ENCODE data around the gene MYH6.
"Not testable (repeated sequence)": the region's sequence is repeated elsewhere in the genome, so short reads cannot be mapped to it uniquely, and the experiment has no call there.

Gene MYH6

DNA sequence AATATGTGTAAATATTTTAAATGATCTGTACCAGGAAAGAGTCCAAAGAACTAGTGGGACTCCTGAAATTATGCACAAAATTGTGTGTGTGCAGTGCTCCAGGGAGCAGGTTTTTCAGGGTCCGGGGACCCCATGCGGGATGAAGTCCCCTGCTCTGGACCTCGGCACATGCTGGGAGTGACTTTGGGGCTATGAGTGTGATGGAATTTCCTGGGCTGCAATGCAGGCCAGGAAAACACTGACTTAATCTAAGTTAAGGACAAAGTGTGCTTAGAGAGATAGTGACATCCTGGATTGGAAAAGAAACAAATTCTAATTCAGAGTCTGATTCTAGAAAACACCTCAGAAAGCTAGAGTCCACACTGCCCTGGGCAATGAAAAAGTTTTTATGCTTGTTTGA is 6.2 kb upstream of the MYH6 start:
- DNase-seq (ENCODE audit: low spot score): no peak

DNA sequence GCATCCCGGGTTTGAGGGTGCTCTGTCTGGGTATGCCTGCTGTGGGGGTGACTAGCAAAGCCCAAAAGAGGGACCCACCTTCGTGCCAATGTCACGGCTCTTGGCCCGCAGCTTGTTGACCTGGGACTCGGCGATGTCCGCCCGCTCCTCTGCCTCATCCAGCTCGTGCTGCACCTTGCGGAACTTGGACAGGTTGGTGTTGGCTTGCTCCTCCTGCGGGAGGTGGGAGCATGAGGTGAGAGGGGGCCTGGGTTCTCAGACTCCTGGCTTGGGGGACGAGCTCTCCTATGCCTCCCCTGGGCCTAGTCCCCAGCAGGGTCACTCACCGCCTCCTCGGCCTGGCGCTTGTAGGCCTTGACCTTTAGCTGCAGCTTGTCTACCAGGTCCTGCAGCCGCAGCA is 5.6 kb upstream of the MYH6 start:
- no peak for DNase-seq (ENCODE audit: low spot score)

DNA sequence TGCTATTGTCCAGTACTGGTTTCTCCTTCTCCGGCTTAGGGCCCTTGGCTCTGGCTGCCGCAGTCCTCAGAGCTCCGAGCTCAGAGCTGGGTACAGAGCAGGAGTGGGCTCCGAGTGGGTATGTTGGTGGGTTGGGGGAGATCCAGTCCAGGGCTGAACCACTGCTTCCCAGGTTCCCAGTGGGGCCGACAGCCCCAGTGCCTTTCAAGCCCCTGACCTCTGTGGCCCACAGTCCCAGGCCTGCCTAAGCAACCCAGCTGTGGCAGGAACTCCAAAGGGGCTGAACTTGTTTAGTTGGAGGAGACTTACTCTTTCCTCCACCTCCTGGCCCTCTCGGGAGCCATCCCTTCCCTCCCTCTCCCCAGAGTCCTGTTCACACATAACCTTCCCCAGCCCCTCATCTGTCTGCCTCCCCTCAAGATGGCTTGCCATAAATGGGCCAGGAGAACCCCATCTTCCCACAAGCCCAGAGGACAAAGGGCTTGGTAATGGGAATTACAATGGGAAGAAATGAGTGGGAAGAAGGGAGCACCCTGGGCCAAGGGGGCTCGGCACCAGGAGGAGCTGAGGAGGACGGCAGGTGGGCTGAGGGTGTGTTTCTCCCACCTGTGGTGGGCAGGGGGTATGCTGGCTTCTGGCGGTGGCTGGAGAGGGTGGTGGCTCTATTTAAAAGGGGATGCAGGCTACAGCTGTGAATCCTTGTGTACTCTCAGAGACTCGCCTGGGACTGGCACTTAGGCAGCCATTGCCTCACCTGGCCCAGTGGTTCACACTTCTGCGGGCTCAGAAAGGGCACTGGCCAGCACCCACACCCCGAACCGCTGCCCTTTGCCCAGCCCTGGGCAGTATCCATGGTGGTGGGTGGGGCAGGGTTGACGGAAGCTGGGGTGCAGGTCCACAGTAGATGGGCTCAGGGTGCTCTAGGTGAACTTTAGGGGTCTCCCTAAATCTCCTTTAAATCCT is 3.8 kb upstream of the MYH6 start:
- no peak for DNase-seq (ENCODE audit: low spot score)

DNA sequence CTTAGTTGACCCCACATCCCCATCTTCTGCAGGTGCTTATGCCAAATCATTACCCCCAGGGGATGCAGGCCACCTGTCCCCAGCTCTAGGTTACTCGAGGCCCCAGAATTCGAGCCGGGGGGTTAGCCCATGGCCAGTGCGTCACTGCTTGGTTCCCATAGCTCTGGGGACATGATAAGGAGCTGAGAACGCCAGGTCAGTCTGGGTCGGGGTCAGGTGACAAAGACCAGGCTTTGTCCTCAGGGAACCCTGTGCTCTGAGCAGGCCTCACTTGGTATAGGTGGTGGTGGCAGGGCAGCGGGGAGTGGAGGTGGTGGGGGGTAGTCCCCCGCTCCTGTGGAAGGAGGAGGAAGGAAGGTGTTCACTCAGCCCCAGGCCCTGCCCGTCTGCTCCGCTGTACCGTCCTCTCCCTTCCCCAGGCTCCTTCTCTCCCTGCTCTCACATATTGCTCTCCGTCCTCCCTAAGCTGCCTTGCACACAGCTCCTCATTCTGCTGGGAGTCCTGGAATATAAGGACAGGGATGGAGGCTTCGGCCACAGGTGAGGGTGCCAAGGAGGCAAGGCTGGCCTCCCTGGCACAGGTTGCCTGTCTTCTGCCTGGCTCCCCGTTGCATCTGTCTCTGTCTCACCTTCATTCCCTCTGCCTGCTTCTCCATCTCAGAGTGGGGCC is 2.0 kb upstream of the MYH6 start:
- no peak for DNase-seq (ENCODE audit: low spot score)

GRCh38 chr14:23409475-23409874 is 1.4 kb upstream of the MYH6 start:
- DNase-seq (ENCODE audit: low spot score): no peak

DNA sequence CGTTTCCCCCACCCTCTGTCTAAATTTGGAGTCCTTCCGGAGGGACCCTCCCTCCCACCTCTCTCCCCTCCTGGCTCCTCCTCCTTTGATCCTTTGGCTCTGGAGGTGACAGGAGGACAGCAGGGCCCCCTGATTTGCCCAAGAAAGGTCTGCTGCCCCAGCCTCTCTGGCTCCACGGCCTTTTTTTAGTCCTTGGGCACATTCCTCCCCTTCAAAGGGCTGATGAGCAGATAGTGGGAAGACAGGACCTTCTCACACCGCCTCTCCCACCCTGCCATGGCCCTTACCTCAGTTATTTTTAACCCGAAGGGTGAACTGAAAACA is 196 bp upstream of the MYH6 start:
- no peak for DNase-seq (ENCODE audit: low spot score)

GRCh38 chr14:23406725-23407355 is 1.2 kb downstream of the MYH6 start:
- DNase-seq (ENCODE audit: low spot score): no peak

- DNase-seq (ENCODE audit: low spot score): peak; percentile 7
Observed at GRCh38 chr14:23406244-23406643, 1.8 kb downstream of the MYH6 start.

DNA sequence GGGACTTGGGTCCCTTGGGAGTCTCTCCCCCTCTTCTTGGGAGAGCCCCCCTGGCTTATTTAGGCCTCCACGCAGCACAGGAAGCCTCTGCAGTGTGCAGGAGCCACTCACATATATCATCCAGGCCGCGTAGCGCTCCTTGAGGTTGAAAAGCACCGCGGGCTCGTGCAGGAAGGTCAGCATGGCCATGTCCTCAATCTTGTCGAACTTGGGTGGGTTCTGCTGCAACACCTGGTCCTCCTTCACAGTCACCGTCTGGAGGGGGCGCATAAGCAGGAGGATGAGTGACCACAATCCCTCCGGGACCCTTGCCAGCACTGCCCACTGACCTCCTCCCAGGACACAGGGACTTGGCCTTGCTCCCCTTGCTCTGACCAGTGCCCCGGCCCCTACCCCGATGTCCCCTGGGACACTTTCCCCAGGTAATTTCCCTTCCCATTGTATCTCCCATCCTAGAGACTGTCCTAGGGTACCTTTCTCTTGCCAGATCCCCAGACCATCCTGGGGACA is 2.5 kb downstream of the MYH6 start:
- DNase-seq (ENCODE audit: low spot score): no peak

- DNase-seq (ENCODE audit: low spot score): no peak
Observed at GRCh38 chr14:23405096-23405495, 3.0 kb downstream of the MYH6 start.

- DNase-seq (ENCODE audit: low spot score): no peak
Observed at GRCh38 chr14:23404331-23404900, 3.7 kb downstream of the MYH6 start.

- no peak for DNase-seq (ENCODE audit: low spot score)
Observed at GRCh38 chr14:23403908-23404307, 4.2 kb downstream of the MYH6 start.

GRCh38 chr14:23403139-23403438 is 5.0 kb downstream of the MYH6 start:
- DNase-seq (ENCODE audit: low spot score): no peak

DNA sequence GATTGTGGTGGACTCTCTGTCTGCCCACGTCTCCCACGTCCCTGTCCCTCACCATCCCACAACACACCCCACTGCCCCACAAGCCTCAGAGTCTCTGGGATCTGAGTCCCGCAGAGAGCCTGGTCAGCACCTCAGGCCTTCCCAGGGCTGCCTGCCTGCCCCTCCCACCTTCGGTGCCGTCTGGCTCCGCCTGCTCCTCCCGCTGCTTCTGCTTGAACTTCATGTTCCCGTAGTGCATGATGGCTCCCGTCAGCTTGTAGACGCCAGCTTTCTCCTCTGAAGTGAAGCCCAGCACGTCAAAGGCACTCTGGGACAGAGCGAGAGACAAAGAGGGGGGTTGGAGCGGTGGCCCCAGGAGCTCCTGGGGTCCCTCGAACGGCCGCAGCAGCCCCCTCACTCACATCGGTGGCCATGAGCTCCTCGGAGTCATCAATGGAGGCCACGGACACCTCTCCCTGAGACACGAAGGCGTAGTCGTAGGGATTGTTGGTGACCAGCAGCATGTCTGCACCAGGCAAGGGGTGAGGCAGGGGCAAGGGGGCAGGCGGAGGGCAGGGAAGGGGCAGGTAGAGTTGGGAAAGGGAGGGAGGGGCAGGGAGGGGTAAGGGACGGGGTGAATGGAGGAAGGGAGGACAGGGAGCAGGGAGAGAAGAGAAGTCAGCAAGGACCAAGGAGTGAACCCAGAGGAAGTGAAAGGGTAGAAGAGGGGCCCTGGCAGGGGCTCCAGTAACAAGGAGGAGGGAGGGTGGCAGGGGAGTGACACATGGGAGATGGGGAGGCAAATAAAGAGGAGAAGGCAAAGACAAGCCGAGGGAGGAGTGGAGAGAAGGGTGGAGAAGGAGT is 5.6 kb downstream of the MYH6 start:
- DNase-seq (ENCODE audit: low spot score): no peak

GRCh38 chr14:23401291-23401690 is 6.8 kb downstream of the MYH6 start:
- no peak for DNase-seq (ENCODE audit: low spot score)

GRCh38 chr14:23400496-23401149 is 7.5 kb downstream of the MYH6 start:
- not testable (repeated sequence) for DNase-seq (ENCODE audit: low spot score)

GRCh38 chr14:23399591-23399990 is 8.5 kb downstream of the MYH6 start:
- DNase-seq (ENCODE audit: low spot score): no peak

DNA sequence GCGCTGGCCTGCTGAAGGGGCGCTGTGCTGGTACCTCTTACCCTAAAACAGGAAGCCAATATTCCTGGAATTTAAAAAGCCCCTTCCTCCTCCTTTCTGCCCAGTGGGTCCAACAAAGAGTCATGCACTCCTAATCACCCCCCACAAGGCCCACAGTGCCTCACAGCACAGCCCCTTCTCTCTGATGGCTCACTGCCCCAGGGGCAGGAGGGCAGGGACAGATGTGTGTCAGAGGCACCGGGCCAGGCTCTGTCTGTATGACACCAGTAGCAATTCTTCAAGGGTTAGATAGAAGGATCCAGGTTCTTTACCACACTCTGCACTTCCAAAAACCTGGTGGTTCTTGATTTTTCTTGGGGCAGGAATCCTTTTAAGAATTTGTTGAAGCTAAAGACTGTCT is 8.9 kb downstream of the MYH6 start:
- no peak for DNase-seq (ENCODE audit: low spot score)

DNA sequence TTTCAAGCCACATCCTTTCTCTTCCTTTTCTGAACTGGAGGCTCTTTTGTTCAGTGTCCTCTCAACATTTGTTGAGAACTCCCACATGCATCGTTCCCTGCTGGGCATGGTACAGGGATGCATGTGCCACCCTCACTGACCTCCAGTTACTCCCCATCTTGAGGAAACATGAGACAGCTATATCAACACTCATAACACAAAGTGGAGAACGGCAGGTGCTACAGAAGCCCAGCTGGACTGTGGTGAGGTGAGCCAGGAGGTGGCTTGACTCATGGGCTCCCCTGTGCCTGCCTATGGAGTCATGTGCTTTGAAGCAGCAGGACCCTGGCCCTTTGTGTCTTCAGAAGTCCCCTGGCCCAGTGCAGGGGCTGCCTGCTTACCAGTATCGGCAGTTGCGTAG is 9.7 kb downstream of the MYH6 start:
- DNase-seq (ENCODE audit: low spot score): no peak

- no peak for DNase-seq (ENCODE audit: low spot score)
Observed at GRCh38 chr14:23396781-23397407, 11.2 kb downstream of the MYH6 start.

DNA sequence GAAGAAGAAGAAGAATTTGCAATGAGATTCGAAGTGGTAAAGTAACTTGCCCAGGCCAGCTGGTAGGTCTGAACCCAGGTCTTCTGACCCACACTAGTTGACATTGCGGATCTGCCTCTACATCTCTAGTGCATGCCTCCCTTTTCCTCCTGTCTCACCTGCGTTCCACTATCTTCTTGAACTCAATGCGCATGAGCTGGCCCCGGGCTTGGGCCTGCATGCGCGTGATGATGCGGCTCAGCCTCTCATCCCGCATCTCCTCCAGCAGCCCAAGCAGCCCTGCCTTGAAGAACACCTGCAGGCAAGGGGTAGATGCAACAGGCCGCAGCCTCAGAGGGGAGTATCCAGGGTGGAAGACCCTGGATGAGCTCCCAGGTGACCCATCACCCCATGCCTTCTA is 11.9 kb downstream of the MYH6 start:
- no peak for DNase-seq (ENCODE audit: low spot score)

Measured in cerebellar cortex (tissue), 1 donor.